ENCODE data around the gene FSTL5.

Gene FSTL5

GRCh38 chr4:162102713-162103112 lies 61.1 kb downstream of the FSTL5 start:
- DNase-seq (ENCODE audit: low read depth), result no peak

- DNase-seq (ENCODE audit: low read depth), result no peak
Observed at GRCh38 chr4:162101337-162101736, 62.5 kb downstream of the FSTL5 start.

GRCh38 chr4:162075726-162076125 lies 88.1 kb downstream of the FSTL5 start:
- no peak for DNase-seq (ENCODE audit: low read depth)

- no peak for DNase-seq (ENCODE audit: low read depth)
Observed at GRCh38 chr4:162061214-162061613, 102.6 kb downstream of the FSTL5 start.

GRCh38 chr4:162059656-162060055 lies 104.1 kb downstream of the FSTL5 start:
- no peak for DNase-seq (ENCODE audit: low read depth)

- DNase-seq (ENCODE audit: low read depth), result no peak
Observed at GRCh38 chr4:162056990-162057389, 106.8 kb downstream of the FSTL5 start.

GRCh38 chr4:162046135-162046534 lies 117.7 kb downstream of the FSTL5 start:
- no peak for DNase-seq (ENCODE audit: low read depth)

- DNase-seq (ENCODE audit: low read depth), result no peak
Observed at GRCh38 chr4:162038112-162038511, 125.7 kb downstream of the FSTL5 start.

- no peak for DNase-seq (ENCODE audit: low read depth)
Observed at GRCh38 chr4:162017863-162018262, 145.9 kb downstream of the FSTL5 start.

GRCh38 chr4:162016991-162017390 lies 146.8 kb downstream of the FSTL5 start:
- DNase-seq (ENCODE audit: low read depth), result no peak

GRCh38 chr4:162016219-162016618 lies 147.6 kb downstream of the FSTL5 start:
- DNase-seq (ENCODE audit: low read depth), result no peak

GRCh38 chr4:162015090-162015489 lies 148.7 kb downstream of the FSTL5 start:
- no peak for DNase-seq (ENCODE audit: low read depth)

GRCh38 chr4:162011089-162011488 lies 152.7 kb downstream of the FSTL5 start:
- DNase-seq (ENCODE audit: low read depth), result no peak

- no peak for DNase-seq (ENCODE audit: low read depth)
Observed at GRCh38 chr4:162010362-162010761, 153.4 kb downstream of the FSTL5 start.

GRCh38 chr4:161992317-161992716 lies 171.5 kb downstream of the FSTL5 start:
- no peak for DNase-seq (ENCODE audit: low read depth)

GRCh38 chr4:161991811-161992210 lies 172.0 kb downstream of the FSTL5 start:
- no peak for DNase-seq (ENCODE audit: low read depth)

- no peak for DNase-seq (ENCODE audit: low read depth)
Observed at GRCh38 chr4:161990721-161991120, 173.1 kb downstream of the FSTL5 start.

GRCh38 chr4:161988946-161989345 lies 174.9 kb downstream of the FSTL5 start:
- no peak for DNase-seq (ENCODE audit: low read depth)

GRCh38 chr4:161987611-161988010 lies 176.2 kb downstream of the FSTL5 start:
- no peak for DNase-seq (ENCODE audit: low read depth)

GRCh38 chr4:161952382-161952781 lies 211.4 kb downstream of the FSTL5 start:
- no peak for DNase-seq (ENCODE audit: low read depth)

GRCh38 chr4:161949946-161950725 lies 213.7 kb downstream of the FSTL5 start:
- no peak for DNase-seq (ENCODE audit: low read depth)

- no peak for DNase-seq (ENCODE audit: low read depth)
Observed at GRCh38 chr4:161948026-161948770, 215.6 kb downstream of the FSTL5 start.

GRCh38 chr4:161937596-161937995 lies 226.2 kb downstream of the FSTL5 start:
- DNase-seq (ENCODE audit: low read depth), result no peak

Data from CMK (cell line).